HepG2 (cell line): ENCODE data around the gene CDK5RAP2.

Experiments used
- CEBPG ChIP-seq: IDR thresholded peaks from 2 replicates; pipeline ENCODE4 v1.6.1; 2016
- MAZ ChIP-seq, 2 experiments: sonication (generic) in 1 of 2; formaldehyde crosslinking in 1 of 2; IDR thresholded peaks; 2 replicates each; pipeline versions ENCODE4 v1.5.0 to v1.6.1; 2012 to 2020; ENCODE audit warnings: low read depth in 2 of 2, mild to moderate bottlenecking in 2 of 2, borderline replicate concordance in 1 of 2, improper control_type of control experiment in 1 of 2, low read length in 1 of 2, missing genetic modification reagents in 1 of 2, moderate library complexity in 1 of 2
- MYC ChIP-seq: sonication (generic); formaldehyde crosslinking; IDR thresholded peaks from 2 replicates; pipeline ENCODE4 v1.9.0; 2021; ENCODE audit warnings: missing genetic modification reagents, borderline replicate concordance
- NFYB ChIP-seq: sonication (generic); formaldehyde crosslinking; IDR thresholded peaks from 2 replicates; pipeline ENCODE4 v1.4.0; 2020; ENCODE audit warnings: missing genetic modification reagents
- POLR2AphosphoS2 ChIP-seq: IDR thresholded peaks from 2 replicates; pipeline ENCODE4 v1.6.1; 2011; ENCODE audit warnings: low read depth, low read length, improper control_type of control experiment
- SOX5 ChIP-seq: IDR thresholded peaks from 2 replicates; pipeline ENCODE4 v1.6.1; 2016; ENCODE audit warnings: borderline replicate concordance
- ZBTB42 ChIP-seq: sonication (generic); formaldehyde crosslinking; IDR thresholded peaks from 2 replicates; pipeline ENCODE4 v1.5.0; 2020; ENCODE audit warnings: mild to moderate bottlenecking, missing genetic modification reagents
- TF ChIP-seq, protein P1 (sequence below): sonication (generic); formaldehyde crosslinking; IDR thresholded peaks from 2 replicates; pipeline ENCODE4 v1.4.0; 2020; ENCODE audit warnings: mild to moderate bottlenecking, missing genetic modification reagents
- TF ChIP-seq, protein P2 (sequence below): sonication (generic); formaldehyde crosslinking; IDR thresholded peaks from 2 replicates; pipeline ENCODE4 v1.5.0; 2020; ENCODE audit warnings: missing genetic modification reagents, mild to moderate bottlenecking, borderline replicate concordance
- TF ChIP-seq, protein P3 (sequence below): sonication (generic); formaldehyde crosslinking; IDR thresholded peaks from 2 replicates; pipeline ENCODE4 v1.5.0; 2020; ENCODE audit warnings: missing genetic modification reagents

DNA sequence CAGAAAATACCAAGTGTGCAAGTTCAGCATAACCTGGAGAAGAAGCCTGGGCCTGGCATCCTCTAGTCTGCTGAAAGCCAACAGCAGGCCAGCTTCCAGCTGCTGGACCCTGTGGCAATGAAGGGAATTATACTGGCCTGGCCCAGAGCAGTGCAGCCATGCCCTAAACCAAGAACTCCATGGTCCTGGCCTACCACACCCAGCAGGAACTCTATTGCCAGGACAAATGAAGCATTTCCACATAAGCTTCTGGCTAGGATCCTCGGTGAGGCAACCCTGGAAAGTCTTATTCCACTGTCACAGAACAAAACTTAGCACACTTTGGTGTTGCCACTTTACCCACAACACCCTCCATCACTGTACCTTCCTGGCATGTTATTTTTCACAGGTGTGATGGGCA, 35.5 kb downstream of the CDK5RAP2 start:
- TF ChIP-seq, protein P1, sequence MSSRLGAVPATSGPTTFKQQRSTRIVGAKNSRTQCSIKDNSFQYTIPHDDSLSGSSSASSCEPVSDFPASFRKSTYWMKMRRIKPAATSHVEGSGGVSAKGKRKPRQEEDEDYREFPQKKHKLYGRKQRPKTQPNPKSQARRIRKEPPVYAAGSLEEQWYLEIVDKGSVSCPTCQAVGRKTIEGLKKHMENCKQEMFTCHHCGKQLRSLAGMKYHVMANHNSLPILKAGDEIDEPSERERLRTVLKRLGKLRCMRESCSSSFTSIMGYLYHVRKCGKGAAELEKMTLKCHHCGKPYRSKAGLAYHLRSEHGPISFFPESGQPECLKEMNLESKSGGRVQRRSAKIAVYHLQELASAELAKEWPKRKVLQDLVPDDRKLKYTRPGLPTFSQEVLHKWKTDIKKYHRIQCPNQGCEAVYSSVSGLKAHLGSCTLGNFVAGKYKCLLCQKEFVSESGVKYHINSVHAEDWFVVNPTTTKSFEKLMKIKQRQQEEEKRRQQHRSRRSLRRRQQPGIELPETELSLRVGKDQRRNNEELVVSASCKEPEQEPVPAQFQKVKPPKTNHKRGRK: no peak
- TF ChIP-seq POLR2AphosphoS2 (no peak), NFYB (no peak), MYC (CRISPR knock-in tag) (no peak), ZBTB42 (CRISPR knock-in tag) (no peak), SOX5 (no peak), MAZ (IDR thresholded peaks at IDR 0.05; ENCODE audit: borderline replicate concordance, low read depth, low read length) (no peak), MAZ (CRISPR knock-in tag; IDR thresholded peaks at IDR 0.05; ENCODE audit: low read depth) (no peak), CEBPG (CRISPR knock-in tag) (no peak)
- TF ChIP-seq, protein P2, sequence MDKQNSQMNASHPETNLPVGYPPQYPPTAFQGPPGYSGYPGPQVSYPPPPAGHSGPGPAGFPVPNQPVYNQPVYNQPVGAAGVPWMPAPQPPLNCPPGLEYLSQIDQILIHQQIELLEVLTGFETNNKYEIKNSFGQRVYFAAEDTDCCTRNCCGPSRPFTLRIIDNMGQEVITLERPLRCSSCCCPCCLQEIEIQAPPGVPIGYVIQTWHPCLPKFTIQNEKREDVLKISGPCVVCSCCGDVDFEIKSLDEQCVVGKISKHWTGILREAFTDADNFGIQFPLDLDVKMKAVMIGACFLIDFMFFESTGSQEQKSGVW (CRISPR knock-in tag): no peak
- TF ChIP-seq, protein P3, sequence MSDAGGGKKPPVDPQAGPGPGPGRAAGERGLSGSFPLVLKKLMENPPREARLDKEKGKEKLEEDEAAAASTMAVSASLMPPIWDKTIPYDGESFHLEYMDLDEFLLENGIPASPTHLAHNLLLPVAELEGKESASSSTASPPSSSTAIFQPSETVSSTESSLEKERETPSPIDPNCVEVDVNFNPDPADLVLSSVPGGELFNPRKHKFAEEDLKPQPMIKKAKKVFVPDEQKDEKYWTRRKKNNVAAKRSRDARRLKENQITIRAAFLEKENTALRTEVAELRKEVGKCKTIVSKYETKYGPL (CRISPR knock-in tag): no peak
